ENCODE measurements around the gene RBMX. TPM values are rescaled to one million over a fixed set of nuclear protein-coding genes. Genes with fewer than 3 reads are reported as not detected.

Gene RBMX
- total RNA-seq, 2 experiments from 2014 or later = 278 to 280 TPM

DNA sequence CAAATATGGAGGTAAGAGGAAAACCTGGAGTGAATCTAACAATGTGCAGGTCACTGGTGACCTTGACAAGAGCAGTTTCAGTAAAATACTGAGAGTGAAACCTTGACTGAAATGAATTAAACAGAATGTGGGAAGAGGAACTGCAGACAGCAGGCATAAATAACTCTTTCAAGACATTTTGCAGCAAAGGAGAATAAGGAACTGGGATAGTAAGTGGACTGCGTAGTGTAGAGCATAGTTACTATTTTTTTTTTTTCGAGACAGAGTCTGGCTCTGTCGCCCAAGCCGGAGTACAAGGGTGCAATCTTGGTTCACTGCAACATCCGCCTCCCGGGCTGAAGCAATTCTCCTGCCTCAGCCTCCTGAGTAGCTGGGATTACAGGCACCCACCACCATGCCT lies 24.0 kb downstream of the RBMX start:
- intact Hi-C loops (cut with micrococcal nuclease) = no loop called here
- peaks cover 35% of the 10 kb centered on the region for H3K36me3 Mint-ChIP-seq (ENCODE audit: low read depth)
- H3K4me3 Mint-ChIP-seq = no peak overlapping the region
- no peaks in the 10 kb centered on the region for H3K9me3 Mint-ChIP-seq
- no peaks in the 10 kb centered on the region for H3K27me3 Mint-ChIP-seq (ENCODE audit: low read depth)
- DNase-seq = no peak
- CTCF ChIA-PET = no interaction called here
- no peak overlapping the region for H3K27ac Mint-ChIP-seq
- H3K4me1 Mint-ChIP-seq (ENCODE audit: low read depth) = peaks cover 27% of the 10 kb centered on the region

- CTCF ChIA-PET = no interaction called here
- H3K27me3 Mint-ChIP-seq (ENCODE audit: low read depth) = no peaks in the 10 kb centered on the region
- H3K9me3 Mint-ChIP-seq = no peaks in the 10 kb centered on the region
- no peak overlapping the region for H3K27ac Mint-ChIP-seq
- no peak overlapping the region for H3K4me3 Mint-ChIP-seq
- H3K36me3 Mint-ChIP-seq (ENCODE audit: low read depth) = peaks cover 32% of the 10 kb centered on the region
- no peak for DNase-seq
- intact Hi-C loops (cut with micrococcal nuclease) = no loop called here
- peaks cover 23% of the 10 kb centered on the region for H3K4me1 Mint-ChIP-seq (ENCODE audit: low read depth)
Observed at GRCh38 chrX:136856050-136856449, 24.5 kb downstream of the RBMX start.

- no peak overlapping the region for H3K4me3 Mint-ChIP-seq
- no peak for DNase-seq
- no peak overlapping the region for H3K27ac Mint-ChIP-seq
- H3K4me1 Mint-ChIP-seq (ENCODE audit: low read depth) = peaks cover 4% of the 10 kb centered on the region
- intact Hi-C loops (cut with micrococcal nuclease) = no loop called here
- no peaks in the 10 kb centered on the region for H3K9me3 Mint-ChIP-seq
- CTCF ChIA-PET = interaction anchor here (0.6 kb wide), 1 partner anchor 29 kb away, joined by 3 read pairs; no protein-coding TSS in a partner anchor
- peaks cover 31% of the 10 kb centered on the region for H3K36me3 Mint-ChIP-seq (ENCODE audit: low read depth)
- no peaks in the 10 kb centered on the region for H3K27me3 Mint-ChIP-seq (ENCODE audit: low read depth)
Observed at GRCh38 chrX:136851526-136851925, 29.0 kb downstream of the RBMX start.

GRCh38 chrX:136850441-136851175 lies 29.9 kb downstream of the RBMX start:
- Mint-ChIP-seq H3K27ac (no peak overlapping the region), H3K4me1 (ENCODE audit: low read depth) (peaks cover 2% of the 10 kb centered on the region), H3K9me3 (no peaks in the 10 kb centered on the region), H3K4me3 (no peak overlapping the region), H3K27me3 (ENCODE audit: low read depth) (no peaks in the 10 kb centered on the region), H3K36me3 (ENCODE audit: low read depth) (peaks cover 29% of the 10 kb centered on the region)
- no peak for DNase-seq
- intact Hi-C loops (cut with micrococcal nuclease) = no loop called here
- CTCF ChIA-PET = interaction anchor here (0.6 kb wide), 1 partner anchor 28 kb away, joined by 3 read pairs; no protein-coding TSS in a partner anchor

GRCh38 chrX:136849395-136849794 lies 31.1 kb downstream of the RBMX start:
- intact Hi-C loops (cut with micrococcal nuclease) = no loop called here
- CTCF ChIA-PET = no interaction called here
- Mint-ChIP-seq H3K27me3 (ENCODE audit: low read depth) (no peaks in the 10 kb centered on the region), H3K36me3 (ENCODE audit: low read depth) (peaks cover 32% of the 10 kb centered on the region), H3K4me1 (ENCODE audit: low read depth) (no peaks in the 10 kb centered on the region), H3K9me3 (no peaks in the 10 kb centered on the region), H3K4me3 (no peak overlapping the region), H3K27ac (no peak overlapping the region)
- no peak for DNase-seq

- no peaks in the 10 kb centered on the region for H3K9me3 Mint-ChIP-seq
- H3K4me1 Mint-ChIP-seq (ENCODE audit: low read depth) = no peaks in the 10 kb centered on the region
- no peaks in the 10 kb centered on the region for H3K27me3 Mint-ChIP-seq (ENCODE audit: low read depth)
- no peak overlapping the region for H3K27ac Mint-ChIP-seq
- H3K36me3 Mint-ChIP-seq (ENCODE audit: low read depth) = peaks cover 28% of the 10 kb centered on the region
- CTCF ChIA-PET = interaction anchor here (1.2 kb wide), 1 partner anchor 37 kb away, joined by 4 read pairs; no protein-coding TSS in a partner anchor
- intact Hi-C loops (cut with micrococcal nuclease) = no loop called here
- no peak for DNase-seq
- H3K4me3 Mint-ChIP-seq = no peak overlapping the region
Observed at GRCh38 chrX:136847874-136848273, 32.7 kb downstream of the RBMX start.

GRCh38 chrX:136839196-136839595 lies 41.3 kb downstream of the RBMX start:
- Mint-ChIP-seq H3K27ac (no peak overlapping the region), H3K9me3 (no peaks in the 10 kb centered on the region), H3K36me3 (ENCODE audit: low read depth) (peaks cover 7% of the 10 kb centered on the region), H3K4me1 (ENCODE audit: low read depth) (no peaks in the 10 kb centered on the region), H3K4me3 (no peak overlapping the region), H3K27me3 (ENCODE audit: low read depth) (no peaks in the 10 kb centered on the region)
- CTCF ChIA-PET = no interaction called here
- DNase-seq = no peak
- intact Hi-C loops (cut with micrococcal nuclease) = no loop called here

DNA sequence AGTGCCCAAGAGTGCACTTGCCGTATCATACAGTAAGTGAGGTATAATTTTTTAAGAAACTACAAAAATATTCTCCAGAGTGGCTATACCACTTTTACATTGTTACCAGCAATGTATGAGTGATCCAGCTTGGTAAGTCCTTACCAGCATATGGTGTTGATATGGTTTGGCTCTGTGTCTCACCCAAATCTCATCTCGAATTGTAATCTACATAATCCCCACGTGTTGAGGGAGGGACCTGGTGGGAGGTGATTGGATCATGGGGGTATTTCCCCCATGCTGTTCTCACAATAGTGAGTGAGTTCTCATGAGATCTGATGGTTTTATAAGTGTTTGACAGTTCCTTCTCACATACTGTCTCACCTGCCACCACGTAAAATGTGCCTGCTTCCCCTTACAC lies 44.8 kb downstream of the RBMX start:
- DNase-seq = no peak
- Mint-ChIP-seq H3K4me3 (no peak overlapping the region), H3K27ac (no peak overlapping the region), H3K4me1 (ENCODE audit: low read depth) (no peaks in the 10 kb centered on the region), H3K36me3 (ENCODE audit: low read depth) (peaks cover 2% of the 10 kb centered on the region), H3K9me3 (no peaks in the 10 kb centered on the region), H3K27me3 (ENCODE audit: low read depth) (no peaks in the 10 kb centered on the region)
- CTCF ChIA-PET = interaction anchor here (0.6 kb wide), 1 partner anchor 120 kb away, joined by 3 read pairs; no protein-coding TSS in a partner anchor
- intact Hi-C loops (cut with micrococcal nuclease) = no loop called here

DNA sequence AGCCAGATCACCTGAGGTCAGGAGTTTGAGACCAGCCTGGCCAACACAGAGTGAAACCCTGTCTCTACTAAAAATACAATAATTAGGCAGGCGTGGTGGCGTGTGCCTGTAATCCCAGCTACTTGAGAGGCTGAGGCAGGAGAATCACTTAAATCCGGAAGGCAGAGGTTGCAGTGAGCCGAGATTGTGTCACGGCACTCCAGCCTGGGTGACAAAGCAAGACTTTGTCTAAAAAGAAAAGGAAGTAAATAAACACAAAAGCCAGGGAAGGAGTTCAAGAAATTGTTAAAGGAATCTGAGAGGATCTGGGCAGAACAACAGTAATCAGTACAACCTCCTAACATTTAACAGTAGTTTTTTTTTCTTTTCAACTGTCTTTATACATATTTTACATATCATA lies 51.1 kb downstream of the RBMX start:
- no peaks in the 10 kb centered on the region for H3K27me3 Mint-ChIP-seq (ENCODE audit: low read depth)
- no peaks in the 10 kb centered on the region for H3K9me3 Mint-ChIP-seq
- no peak for DNase-seq
- no peak overlapping the region for H3K27ac Mint-ChIP-seq
- H3K4me3 Mint-ChIP-seq = no peak overlapping the region
- CTCF ChIA-PET = no interaction called here
- intact Hi-C loops (cut with micrococcal nuclease) = no loop called here
- H3K36me3 Mint-ChIP-seq (ENCODE audit: low read depth) = peaks cover 1% of the 10 kb centered on the region
- no peaks in the 10 kb centered on the region for H3K4me1 Mint-ChIP-seq (ENCODE audit: low read depth)

GRCh38 chrX:136828830-136829229 lies 51.7 kb downstream of the RBMX start:
- Mint-ChIP-seq H3K4me3 (no peak overlapping the region), H3K27me3 (ENCODE audit: low read depth) (no peaks in the 10 kb centered on the region), H3K36me3 (ENCODE audit: low read depth) (peaks cover 1% of the 10 kb centered on the region), H3K9me3 (no peaks in the 10 kb centered on the region), H3K27ac (no peak overlapping the region), H3K4me1 (ENCODE audit: low read depth) (no peaks in the 10 kb centered on the region)
- intact Hi-C loops (cut with micrococcal nuclease) = no loop called here
- no peak for DNase-seq
- CTCF ChIA-PET = no interaction called here

- intact Hi-C loops (cut with micrococcal nuclease) = no loop called here
- CTCF ChIA-PET = no interaction called here
- H3K27ac Mint-ChIP-seq = no peak overlapping the region
Observed at GRCh38 chrX:136827026-136827425, 53.5 kb downstream of the RBMX start.

DNA sequence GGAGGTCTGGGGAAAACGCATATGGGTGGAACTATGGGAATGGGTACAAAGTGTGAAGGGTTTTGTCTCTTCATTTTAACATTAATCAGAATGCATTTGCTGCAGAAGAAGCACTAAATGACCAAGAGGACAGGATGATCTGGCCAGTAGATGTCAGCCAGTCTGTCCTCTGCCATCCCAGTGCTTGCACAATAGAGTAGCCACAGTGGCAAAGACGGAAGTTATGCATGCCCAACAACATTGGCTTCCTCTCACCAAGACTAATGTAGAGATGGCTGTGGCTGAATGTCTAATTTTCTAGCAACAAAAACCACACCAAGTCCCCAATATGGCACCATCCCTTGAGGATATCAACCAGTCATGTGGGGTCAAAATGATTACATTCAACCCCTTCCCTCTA lies 54.8 kb downstream of the RBMX start:
- no peaks in the 10 kb centered on the region for H3K4me1 Mint-ChIP-seq (ENCODE audit: low read depth)

More at GRCh38 chrX:136827026-136827425, 53.5 kb downstream of the RBMX start:
- Mint-ChIP-seq H3K4me1 (ENCODE audit: low read depth) (no peaks in the 10 kb centered on the region), H3K27me3 (ENCODE audit: low read depth) (no peaks in the 10 kb centered on the region), H3K9me3 (no peaks in the 10 kb centered on the region), H3K36me3 (ENCODE audit: low read depth) (peaks cover 1% of the 10 kb centered on the region), H3K4me3 (no peak overlapping the region)
- no peak for DNase-seq

More for the DNA sequence above, 54.8 kb downstream of the RBMX start:
- CTCF ChIA-PET = no interaction called here
- no peaks in the 10 kb centered on the region for H3K27me3 Mint-ChIP-seq (ENCODE audit: low read depth)
- intact Hi-C loops (cut with micrococcal nuclease) = no loop called here
- no peak overlapping the region for H3K27ac Mint-ChIP-seq
- peaks cover 1% of the 10 kb centered on the region for H3K36me3 Mint-ChIP-seq (ENCODE audit: low read depth)
- H3K4me3 Mint-ChIP-seq = no peak overlapping the region
- no peaks in the 10 kb centered on the region for H3K9me3 Mint-ChIP-seq
- DNase-seq = no peak
